Lower lobe of right lung (tissue), 2 donors: Measurements from ENCODE around the gene CYSLTR2. TPM values are rescaled to one million over a fixed set of nuclear protein-coding genes. Genes with fewer than 3 reads are reported as not detected.

Experiments
- ATAC-seq, 2 donors: fragments of 200-7000 bp; cut with Tn5 transposase; one replicate each; pipeline ENCODE4 v1.9.1; 2020 to 2022; ENCODE audit warnings: mild to moderate bottlenecking in 2 of 2, moderate library complexity in 2 of 2
- DNase-seq: peaks from one replicate; pipeline ENCODE4 v3.0.0-alpha.2; 2020
- H3K27ac ChIP-seq: fragments of 200-600 bp; one replicate; pipeline ENCODE4 v1.8.0; 2022
- H3K27me3 ChIP-seq: fragments of 200-600 bp; one replicate; pipeline ENCODE4 v1.8.0; 2022; ENCODE audit warnings: low read depth
- H3K36me3 ChIP-seq: fragments of 200-600 bp; one replicate; pipeline ENCODE4 v1.8.0; 2022; ENCODE audit warnings: mild to moderate bottlenecking
- H3K4me1 ChIP-seq: fragments of 200-600 bp; one replicate; pipeline ENCODE4 v1.8.0; 2022
- H3K4me3 ChIP-seq: fragments of 200-600 bp; one replicate; pipeline ENCODE4 v1.8.0; 2022; ENCODE audit warnings: mild to moderate bottlenecking
- H3K9me3 ChIP-seq: fragments of 200-600 bp; one replicate; pipeline ENCODE4 v1.8.0; 2022
- CTCF ChIP-seq: fragments of 200-600 bp; IDR thresholded peaks from one replicate; pipeline ENCODE4 v1.8.0; 2022; ENCODE audit warnings: antibody characterized with exemption, mild to moderate bottlenecking
- intact Hi-C: fragments of 100-400 bp; cut with DNase I; formaldehyde crosslinking; loops from one replicate; pipeline ENCODE4 v1.11.0; 2022
- total RNA-seq: library from RNA; stranded (reverse); fragmentation: NEBNext Ultra II Directional; extraction: Animal tissue kit (Norgen Biotek cat#: 25700); gene quantifications from one replicate; pipeline ENCODE4 v1.2.1, GENCODE V29; 2021
- donor health status: DM: no; HTN: yes; CAD: no; lungs with severe emphysema.

Gene CYSLTR2
- total RNA-seq, 1 donor from 2014 or later: 2.6 TPM

GRCh38 chr13:48636550-48636949, 17.2 kb upstream of the CYSLTR2 start:
- H3K27me3 ChIP-seq: no peaks in the 10 kb centered on the region
- peaks cover 20% of the 10 kb centered on the region for H3K9me3 ChIP-seq
- no peaks in the 10 kb centered on the region for H3K4me1 ChIP-seq
- H3K27ac ChIP-seq: no peak overlapping the region
- DNase-seq: no peak
- H3K4me3 ChIP-seq: no peak overlapping the region
- H3K36me3 ChIP-seq: no peaks in the 10 kb centered on the region
- TF ChIP-seq CTCF: no peak
- intact Hi-C loops: no loop called here
- ATAC-seq: no peak

- Histone ChIP-seq H3K27me3 (no peaks in the 10 kb centered on the region), H3K9me3 (peaks cover 20% of the 10 kb centered on the region), H3K36me3 (no peaks in the 10 kb centered on the region), H3K27ac (no peak overlapping the region), H3K4me3 (no peak overlapping the region), H3K4me1 (no peaks in the 10 kb centered on the region)
- no peak for TF ChIP-seq CTCF
- intact Hi-C loops: no loop called here
- ATAC-seq (no peak), DNase-seq (no peak)
These were observed 16.1 kb upstream of the CYSLTR2 start for GRCh38 chr13:48637601-48638000.

- TF ChIP-seq CTCF: no peak
- Histone ChIP-seq H3K27me3 (no peaks in the 10 kb centered on the region), H3K36me3 (no peaks in the 10 kb centered on the region), H3K9me3 (peaks cover 9% of the 10 kb centered on the region), H3K4me1 (no peaks in the 10 kb centered on the region), H3K4me3 (no peak overlapping the region), H3K27ac (no peak overlapping the region)
- no peak for ATAC-seq
- intact Hi-C loops: no loop called here
- DNase-seq: no peak
These were observed 13.0 kb upstream of the CYSLTR2 start for GRCh38 chr13:48640767-48641166.

GRCh38 chr13:48641404-48641803, 12.3 kb upstream of the CYSLTR2 start:
- H3K4me1 ChIP-seq: no peaks in the 10 kb centered on the region
- no peak overlapping the region for H3K4me3 ChIP-seq
- no peak for TF ChIP-seq CTCF
- ATAC-seq (no peak), DNase-seq (no peak)
- no peaks in the 10 kb centered on the region for H3K27me3 ChIP-seq
- H3K27ac ChIP-seq: no peak overlapping the region
- H3K36me3 ChIP-seq: no peaks in the 10 kb centered on the region
- peaks cover 3% of the 10 kb centered on the region for H3K9me3 ChIP-seq
- intact Hi-C loops: no loop called here

- Histone ChIP-seq H3K27ac (no peak overlapping the region), H3K36me3 (no peaks in the 10 kb centered on the region), H3K9me3 (no peaks in the 10 kb centered on the region), H3K27me3 (no peaks in the 10 kb centered on the region), H3K4me1 (no peaks in the 10 kb centered on the region), H3K4me3 (no peak overlapping the region)
- DNase-seq (no peak), ATAC-seq (no peak)
- no peak for TF ChIP-seq CTCF
- intact Hi-C loops: no loop called here
These were observed 11.7 kb upstream of the CYSLTR2 start for GRCh38 chr13:48642061-48642460.

GRCh38 chr13:48643159-48643558, 10.6 kb upstream of the CYSLTR2 start:
- H3K36me3 ChIP-seq: no peaks in the 10 kb centered on the region
- no peaks in the 10 kb centered on the region for H3K9me3 ChIP-seq
- intact Hi-C loops: no loop called here
- no peaks in the 10 kb centered on the region for H3K4me1 ChIP-seq
- ATAC-seq (no peak), DNase-seq (no peak)
- H3K4me3 ChIP-seq: no peak overlapping the region
- H3K27me3 ChIP-seq: no peaks in the 10 kb centered on the region
- no peak overlapping the region for H3K27ac ChIP-seq
- TF ChIP-seq CTCF: no peak
